Right atrium auricular region (tissue), 2 donors: Measurements from ENCODE around the gene ISG15. TPM values are rescaled to one million over a fixed set of nuclear protein-coding genes. Genes with fewer than 3 reads are reported as not detected.

Source experiments
- DNase-seq: peaks from one replicate; pipeline ENCODE4 v3.0.0-alpha.2; 2019; ENCODE audit warnings: low spot score
- H3K27ac ChIP-seq, 2 donors: fragments of 200-600 bp; sonication (generic); 1 replicate in 1 of 2; 2 replicates in 1 of 2; pipeline ENCODE4 v1.5.1; 2016 to 2019
- H3K27me3 ChIP-seq, 2 donors: fragments of 200-600 bp; sonication (generic); one replicate each; pipeline versions ENCODE4 v1.5.1 to v1.6.0; 2017 to 2019
- H3K36me3 ChIP-seq: fragments of 200-600 bp; sonication (generic); one replicate; pipeline ENCODE4 v1.5.1; 2016
- H3K4me1 ChIP-seq, 2 donors: fragments of 200-600 bp; sonication (generic); one replicate each; pipeline versions ENCODE4 v1.5.1 to v1.6.0; 2017 to 2019
- H3K4me3 ChIP-seq, 2 donors: fragments of 200-600 bp; sonication (generic); 1 replicate in 1 of 2; 2 replicates in 1 of 2; pipeline ENCODE4 v1.5.1; 2017 to 2019; ENCODE audit warnings: mild to moderate bottlenecking in 1 of 2, moderate library complexity in 1 of 2
- H3K9me3 ChIP-seq, 2 donors: fragments of 200-600 bp; sonication (generic); one replicate each; pipeline ENCODE4 v1.5.1; 2019
- total RNA-seq, 2 donors: library from RNA; depleted of rRNA; stranded (reverse); fragments of >200 nt; gene quantifications; one replicate each; pipeline ENCODE4 v1.1.0, GENCODE V29; 2016
- TF ChIP-seq, protein P1 (sequence below), 2 donors: fragments of 200-600 bp; sonication (generic); IDR thresholded peaks; one replicate each; pipeline ENCODE4 v1.5.1; 2019; ENCODE audit warnings: antibody characterized with exemption in 2 of 2

Gene ISG15
- total RNA-seq, 2 donors from 2014 or later: 26.8 to 32.2 TPM

DNA sequence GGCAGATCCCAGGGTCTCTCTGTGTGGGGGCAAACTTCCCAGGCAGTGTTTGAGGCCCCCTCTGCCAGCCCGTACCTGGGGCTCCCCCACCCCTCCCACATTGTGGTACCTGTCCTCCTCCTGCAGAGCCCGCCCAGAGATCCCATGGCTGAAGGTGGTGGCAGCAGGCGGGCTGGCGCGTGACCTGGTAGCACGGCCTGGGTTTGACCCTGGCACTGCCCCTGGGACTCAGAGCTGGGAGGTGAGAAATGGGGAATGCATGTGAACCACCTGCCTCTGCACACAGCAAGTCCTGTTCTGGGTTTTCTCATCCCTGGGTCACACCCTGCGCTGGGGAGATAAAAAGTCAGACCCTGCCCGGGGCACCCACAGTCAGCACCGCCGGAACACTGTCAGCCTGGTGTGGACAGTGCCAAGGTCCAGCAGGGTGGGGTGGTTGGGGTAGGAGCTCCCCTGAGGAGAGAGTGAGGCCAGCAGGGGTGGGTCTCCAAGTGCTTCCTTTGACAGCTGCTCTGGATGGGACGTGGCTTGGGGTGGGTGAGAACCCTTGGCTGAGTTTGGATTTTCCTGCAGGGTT is 18.4 kb downstream of the ISG15 start:
- no peaks in the 10 kb centered on the region for H3K36me3 ChIP-seq
- peaks cover 0 to 40% of the 10 kb centered on the region in 2 donors for H3K4me1 ChIP-seq
- TF ChIP-seq, protein P1, sequence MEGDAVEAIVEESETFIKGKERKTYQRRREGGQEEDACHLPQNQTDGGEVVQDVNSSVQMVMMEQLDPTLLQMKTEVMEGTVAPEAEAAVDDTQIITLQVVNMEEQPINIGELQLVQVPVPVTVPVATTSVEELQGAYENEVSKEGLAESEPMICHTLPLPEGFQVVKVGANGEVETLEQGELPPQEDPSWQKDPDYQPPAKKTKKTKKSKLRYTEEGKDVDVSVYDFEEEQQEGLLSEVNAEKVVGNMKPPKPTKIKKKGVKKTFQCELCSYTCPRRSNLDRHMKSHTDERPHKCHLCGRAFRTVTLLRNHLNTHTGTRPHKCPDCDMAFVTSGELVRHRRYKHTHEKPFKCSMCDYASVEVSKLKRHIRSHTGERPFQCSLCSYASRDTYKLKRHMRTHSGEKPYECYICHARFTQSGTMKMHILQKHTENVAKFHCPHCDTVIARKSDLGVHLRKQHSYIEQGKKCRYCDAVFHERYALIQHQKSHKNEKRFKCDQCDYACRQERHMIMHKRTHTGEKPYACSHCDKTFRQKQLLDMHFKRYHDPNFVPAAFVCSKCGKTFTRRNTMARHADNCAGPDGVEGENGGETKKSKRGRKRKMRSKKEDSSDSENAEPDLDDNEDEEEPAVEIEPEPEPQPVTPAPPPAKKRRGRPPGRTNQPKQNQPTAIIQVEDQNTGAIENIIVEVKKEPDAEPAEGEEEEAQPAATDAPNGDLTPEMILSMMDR (IDR thresholded peaks at IDR 0.05): no peak
- DNase-seq: no peak
- no peak overlapping the region for H3K4me3 ChIP-seq
- H3K9me3 ChIP-seq: no peaks in the 10 kb centered on the region
- H3K27me3 ChIP-seq: peaks cover 0 to 4% of the 10 kb centered on the region in 2 donors
- no peak overlapping the region for H3K27ac ChIP-seq

DNA sequence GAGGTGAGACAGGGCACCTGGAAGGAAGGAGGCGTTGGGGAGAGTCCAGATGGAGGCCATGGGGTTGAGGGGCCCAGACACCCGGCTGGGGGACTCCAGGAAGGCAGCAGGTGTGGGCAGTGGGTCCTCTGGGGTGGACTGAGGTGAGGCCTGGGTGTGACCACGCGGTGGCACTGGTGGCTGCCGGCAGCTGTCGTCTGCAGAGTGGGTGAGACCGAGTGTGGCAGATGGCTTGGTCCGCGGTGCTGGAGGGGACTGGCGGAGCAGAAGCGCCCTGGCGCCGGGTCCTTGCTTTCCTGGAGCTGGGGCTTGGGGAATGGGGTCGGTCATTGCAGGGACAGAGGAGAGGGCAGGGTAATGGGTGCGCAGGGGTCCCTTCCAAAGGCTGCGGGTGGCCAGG is 19.1 kb downstream of the ISG15 start:
- peaks cover 0 to 4% of the 10 kb centered on the region in 2 donors for H3K27me3 ChIP-seq
- no peaks in the 10 kb centered on the region for H3K9me3 ChIP-seq
- TF ChIP-seq, protein P1 (IDR thresholded peaks at IDR 0.05): no peak
- no peak for DNase-seq
- H3K4me3 ChIP-seq: peak overlapping the region; percentile 26 to 59
- no peaks in the 10 kb centered on the region for H3K36me3 ChIP-seq
- H3K4me1 ChIP-seq: peaks cover 0 to 37% of the 10 kb centered on the region in 2 donors
- no peak overlapping the region for H3K27ac ChIP-seq

DNA sequence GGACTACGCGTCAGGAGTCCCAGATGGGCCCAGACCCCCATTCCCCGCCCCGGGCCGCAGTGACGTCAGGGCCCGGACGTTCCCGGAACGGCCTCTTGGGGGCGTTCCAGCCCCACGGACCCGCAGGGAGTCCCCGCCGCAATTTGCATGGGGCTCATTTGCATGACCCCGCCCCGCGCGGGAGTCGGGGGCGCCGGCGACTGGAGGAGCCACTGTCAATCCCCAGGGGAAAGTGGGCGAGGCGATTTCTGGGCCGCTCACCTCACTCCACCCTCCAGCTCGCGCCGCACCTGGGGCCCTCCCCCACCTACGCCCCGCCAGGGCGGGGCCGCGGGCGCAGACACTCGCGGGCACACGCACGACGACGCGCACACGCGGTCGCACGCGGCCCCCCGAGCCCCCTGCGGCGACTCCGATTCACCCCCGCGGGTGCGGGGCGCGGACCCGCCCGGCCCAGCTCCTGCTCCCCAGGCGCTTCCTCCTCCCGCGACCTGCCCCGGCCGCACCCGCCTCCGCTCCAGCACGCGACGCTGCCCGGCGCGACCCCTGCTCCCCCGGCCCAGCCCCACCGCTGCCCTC is 19.8 kb downstream of the ISG15 start:
- H3K27me3 ChIP-seq: peaks cover 0 to 4% of the 10 kb centered on the region in 2 donors
- peak; percentile 61 for DNase-seq
- H3K9me3 ChIP-seq: no peaks in the 10 kb centered on the region
- peak overlapping the region; percentile 26 to 59 for H3K4me3 ChIP-seq
- no peaks in the 10 kb centered on the region for H3K36me3 ChIP-seq
- peaks cover 0 to 37% of the 10 kb centered on the region in 2 donors for H3K4me1 ChIP-seq
- TF ChIP-seq, protein P1 (IDR thresholded peaks at IDR 0.05): peak; percentile 55 to 81
- H3K27ac ChIP-seq: no peak overlapping the region

DNA sequence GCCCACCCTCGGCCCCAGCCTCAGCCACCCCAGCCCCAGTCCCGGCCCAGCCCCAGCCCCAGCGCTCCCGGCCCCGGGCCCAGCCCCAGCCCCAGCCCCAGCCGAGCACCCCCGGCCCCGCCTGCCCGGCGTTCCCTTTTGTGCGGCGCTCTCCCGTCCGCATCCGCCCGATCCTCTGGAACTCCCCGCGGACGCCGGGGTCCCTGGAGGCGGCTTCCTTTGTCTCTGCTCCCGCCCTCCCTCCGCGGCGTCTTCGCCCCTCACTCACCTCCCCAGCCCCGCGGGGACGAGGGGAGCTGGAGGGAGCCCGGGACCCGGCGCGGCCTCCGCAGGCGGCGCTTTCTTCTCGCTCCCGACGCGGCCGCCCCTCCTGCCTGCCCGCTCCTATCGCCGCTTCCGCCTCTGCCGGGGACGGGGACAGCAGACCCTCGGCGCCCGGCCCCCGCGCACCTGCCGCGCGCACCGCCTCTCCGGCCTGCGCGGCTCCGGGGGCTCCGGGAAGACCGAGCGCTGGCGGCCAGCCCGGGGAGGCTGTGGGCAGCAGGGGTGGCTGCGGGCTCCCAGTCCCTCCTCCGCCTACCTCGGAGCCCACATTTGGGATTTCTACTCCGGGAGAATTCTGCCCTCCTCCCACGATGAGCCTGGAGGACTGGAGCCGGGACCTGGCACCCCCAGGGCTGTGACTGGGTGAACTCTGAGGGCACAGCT is 20.6 kb downstream of the ISG15 start:
- no peak overlapping the region for H3K27ac ChIP-seq
- no peak for DNase-seq
- H3K4me3 ChIP-seq: peak overlapping the region; percentile 26 to 59
- H3K4me1 ChIP-seq: peaks cover 0 to 38% of the 10 kb centered on the region in 2 donors
- no peaks in the 10 kb centered on the region for H3K9me3 ChIP-seq
- TF ChIP-seq, protein P1 (IDR thresholded peaks at IDR 0.05): no peak
- H3K36me3 ChIP-seq: no peaks in the 10 kb centered on the region
- peaks cover 0 to 4% of the 10 kb centered on the region in 2 donors for H3K27me3 ChIP-seq

DNA sequence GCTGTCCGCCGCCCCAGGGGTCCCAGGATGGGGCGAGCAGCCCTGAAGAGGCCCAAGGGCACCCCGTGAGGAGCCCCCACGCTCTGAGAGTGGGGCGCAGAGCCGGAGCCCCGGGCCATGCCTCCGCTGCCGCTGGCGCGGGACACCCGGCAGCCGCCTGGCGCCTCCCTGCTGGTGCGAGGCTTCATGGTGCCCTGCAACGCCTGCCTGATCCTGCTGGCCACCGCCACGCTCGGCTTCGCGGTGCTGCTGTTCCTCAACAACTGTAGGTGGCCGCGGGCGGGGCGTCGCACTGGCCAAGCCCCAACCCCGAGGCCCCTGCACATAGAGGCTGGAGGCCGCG is 21.1 kb downstream of the ISG15 start:
- peaks cover 0 to 43% of the 10 kb centered on the region in 2 donors for H3K4me1 ChIP-seq
- H3K27ac ChIP-seq: no peak overlapping the region
- H3K27me3 ChIP-seq: peaks cover 0 to 4% of the 10 kb centered on the region in 2 donors
- H3K36me3 ChIP-seq: no peaks in the 10 kb centered on the region
- TF ChIP-seq, protein P1 (IDR thresholded peaks at IDR 0.05): no peak
- H3K4me3 ChIP-seq: peak overlapping the region; percentile 26 to 59
- DNase-seq: no peak
- no peaks in the 10 kb centered on the region for H3K9me3 ChIP-seq
